Stimulated activated naive CD8-positive, alpha-beta T cell treated with anti-CD3 and anti-CD28 coated beads, Interleukin-15, Interleukin-2, amounts not matched to agents 100 U/mL and 50 U/mL, for 24 hours (primary cell): ENCODE data around the gene CFAP57.
"Not testable (repeated sequence)": the region's sequence is repeated elsewhere in the genome, so short reads cannot be mapped to it uniquely, and the experiment has no call there.

Experiments used
- ATAC-seq: fragments of 150-1000 bp; cut with Tn5 transposase; one replicate; pipeline ENCODE4 v1.10.0; 2021
- DNase-seq: peaks from one replicate; pipeline ENCODE4 v3.0.0; 2021

CFAP57 gene

DNA sequence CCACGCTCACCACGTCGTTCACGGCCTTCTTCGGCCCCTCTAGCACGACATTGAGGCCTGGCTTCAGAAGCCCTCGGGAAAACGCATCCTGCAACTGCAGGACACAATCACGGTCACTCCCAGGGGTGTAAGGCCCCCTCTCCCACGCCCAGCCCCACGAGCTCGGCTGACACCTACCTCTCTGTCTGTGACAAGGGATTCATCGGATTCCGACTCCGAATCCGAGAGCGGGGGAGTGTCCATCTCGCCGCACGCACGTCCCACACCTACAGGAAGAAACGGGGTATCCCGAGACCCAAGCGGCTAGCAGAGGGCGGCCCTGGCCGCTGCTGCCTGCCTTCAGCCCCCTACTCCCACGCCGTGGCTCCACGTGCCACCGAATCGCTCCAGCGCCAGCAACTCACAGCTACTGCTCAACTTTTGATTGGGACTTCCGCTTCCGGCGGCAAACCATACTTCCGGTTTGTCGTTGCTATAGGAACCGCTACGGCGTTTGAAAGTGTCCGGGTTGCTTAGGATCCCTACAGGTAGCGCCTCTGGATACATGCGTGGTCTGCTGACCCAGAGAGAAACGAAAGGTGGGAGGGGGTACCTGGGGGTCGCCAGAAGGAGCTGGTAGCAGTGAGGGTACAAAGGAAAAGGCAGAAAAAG, at the start of gene CFAP57, which contains the start of gene EBNA1BP2:
TSS of gene CFAP57 (plus strand) at position 455 of the 651 bp plus-strand sequence. CDS start 424 bp downstream, outside the sequence.
TSS of gene EBNA1BP2 (minus strand) at position 415 of the 651 bp plus-strand sequence. CDS start at position 243, 172 bp downstream.
- DNase-seq (peak; percentile 89), ATAC-seq (peak; percentile 91)

DNA sequence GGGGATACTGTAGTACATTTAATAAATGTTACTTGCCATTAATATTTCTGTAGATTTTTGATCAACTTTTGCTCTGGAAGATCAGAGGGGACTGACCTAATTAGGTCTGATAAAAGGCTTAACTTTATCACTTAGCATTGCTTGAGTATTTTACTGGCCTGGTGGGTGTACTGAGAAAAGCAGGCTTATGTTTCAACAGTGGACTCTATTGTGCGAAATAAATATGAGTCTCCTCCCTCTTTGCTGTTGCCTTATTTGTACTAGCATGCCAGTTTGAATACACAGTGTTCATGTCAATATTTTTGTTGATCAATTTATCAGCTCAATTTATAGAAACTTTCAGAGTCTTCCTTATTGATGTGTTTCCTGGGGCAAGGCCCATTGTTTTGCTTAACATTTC, 49.1 kb upstream of the CFAP57 start:
- DNase-seq, result no peak
- no peak for ATAC-seq

DNA sequence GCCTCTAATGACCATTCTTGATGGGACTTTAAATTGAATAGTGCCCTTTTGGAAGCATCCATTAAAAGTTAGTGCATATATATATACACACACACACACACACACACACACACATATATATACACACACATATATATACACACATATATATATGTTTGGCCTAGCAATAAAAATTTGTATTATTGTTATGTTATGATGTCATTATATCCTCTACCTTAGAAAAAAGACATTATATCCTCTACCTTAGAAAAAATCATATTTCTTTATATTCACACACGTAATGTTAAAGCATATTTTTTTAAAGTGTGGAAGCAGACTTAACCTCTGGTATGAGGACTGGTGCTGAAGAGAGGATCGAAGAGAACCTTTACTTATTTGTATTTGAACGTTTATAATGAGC, 43.3 kb upstream of the CFAP57 start:
- ATAC-seq (no peak), DNase-seq (no peak)

DNA sequence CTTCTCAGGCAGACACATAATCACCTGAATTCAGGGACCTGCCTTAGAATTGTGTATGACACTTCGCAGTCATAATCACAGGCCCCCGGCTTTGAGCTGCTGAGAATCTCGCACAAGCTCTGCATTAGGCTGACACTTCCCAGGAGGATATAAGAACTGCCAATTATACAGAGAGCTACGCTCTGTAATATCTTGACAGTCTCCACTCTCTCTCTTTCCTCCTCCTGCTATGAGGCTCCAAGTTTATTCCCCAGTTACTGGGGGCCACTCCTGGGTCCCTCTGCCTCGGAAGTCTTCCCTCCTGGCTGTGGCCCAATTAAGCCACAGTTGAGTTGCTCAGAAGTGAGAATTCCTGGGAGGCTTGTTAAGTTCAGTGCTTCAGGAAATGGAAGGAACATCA, 42.7 kb upstream of the CFAP57 start:
- DNase-seq (no peak), ATAC-seq (no peak)

DNA sequence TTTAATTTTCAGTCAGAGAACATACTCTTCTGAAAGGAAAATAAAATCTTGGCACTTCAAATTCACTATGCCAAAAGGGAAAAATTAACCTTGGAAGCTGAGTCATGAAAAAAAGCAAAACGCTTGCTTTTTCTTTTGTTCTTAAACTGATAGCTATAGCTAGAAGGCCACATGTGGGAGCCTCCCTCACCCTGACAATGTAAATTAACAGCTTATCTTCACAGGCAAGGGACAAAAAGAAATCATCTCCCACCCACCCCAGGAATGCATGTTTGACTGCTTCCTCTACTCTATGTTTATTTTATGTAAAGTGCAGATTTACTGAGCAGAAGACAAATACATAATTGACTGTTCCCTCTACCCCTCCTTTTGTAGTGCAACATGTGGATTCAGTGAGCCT, 38.1 kb upstream of the CFAP57 start:
- no peak for ATAC-seq
- DNase-seq, result no peak

DNA sequence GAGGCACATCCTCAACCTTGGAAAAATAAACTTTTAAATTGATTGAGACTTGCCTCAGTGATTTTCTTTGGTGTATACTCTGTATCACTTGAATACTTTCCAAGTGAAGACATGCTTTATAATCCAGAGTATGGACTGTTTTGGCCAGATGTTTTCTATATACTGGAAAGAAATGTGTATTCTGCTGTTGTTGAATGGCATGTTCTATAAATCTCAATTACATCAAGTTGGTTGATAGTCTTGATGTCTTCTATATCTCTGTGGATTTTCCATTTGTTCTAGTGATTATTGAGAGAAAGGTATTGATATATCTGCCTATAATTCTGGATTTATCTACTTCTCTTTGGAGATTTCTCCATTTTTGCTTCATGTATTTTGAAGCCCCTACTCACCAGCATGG, 37.5 kb upstream of the CFAP57 start:
- no peak for ATAC-seq

DNA sequence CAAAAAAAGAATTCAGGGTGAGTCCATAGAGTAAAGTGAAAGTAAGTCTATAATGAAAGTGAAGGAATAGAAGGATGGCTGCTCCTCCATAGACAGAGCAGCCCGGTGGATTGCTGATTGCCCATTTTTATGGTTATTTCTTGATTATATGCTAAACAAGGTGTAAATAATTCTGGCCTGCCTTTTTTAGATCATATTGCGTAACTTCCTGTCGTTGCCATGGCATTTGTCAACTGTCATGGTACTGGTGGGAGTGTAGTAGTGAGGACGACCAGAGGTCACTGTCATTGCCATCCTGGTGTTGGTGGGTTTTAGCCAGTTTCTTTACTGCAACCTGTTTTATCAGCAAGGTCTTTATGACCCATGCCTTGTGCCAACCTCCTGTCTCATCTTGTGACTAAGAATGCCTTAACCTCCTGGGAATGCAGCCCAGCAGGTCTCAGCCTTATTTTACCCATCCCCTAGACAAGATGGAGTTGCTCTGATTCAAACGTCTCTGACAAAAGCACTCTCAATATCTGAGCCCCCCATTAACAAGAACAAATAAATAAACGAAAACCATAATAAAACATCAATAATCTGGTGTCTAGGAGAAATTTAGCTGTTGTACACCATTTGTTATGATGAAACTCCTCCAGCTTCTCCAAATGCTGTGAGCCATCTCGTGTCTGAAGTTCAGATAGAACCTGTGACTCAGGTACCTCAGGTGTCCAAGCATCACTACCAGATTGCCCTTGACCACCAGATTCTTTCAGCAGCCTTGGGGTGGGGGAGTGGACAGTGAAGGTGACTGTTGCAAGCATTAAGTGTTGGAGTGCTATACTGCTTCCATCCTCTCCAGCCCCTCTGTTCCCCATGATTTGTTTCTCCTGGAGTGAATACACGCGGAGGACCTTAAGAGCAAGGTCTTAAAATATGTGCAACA, 36.0 kb upstream of the CFAP57 start:
- DNase-seq (no peak), ATAC-seq (no peak)

More for the DNA sequence above, 37.5 kb upstream of the CFAP57 start:
- no peak for DNase-seq

DNA sequence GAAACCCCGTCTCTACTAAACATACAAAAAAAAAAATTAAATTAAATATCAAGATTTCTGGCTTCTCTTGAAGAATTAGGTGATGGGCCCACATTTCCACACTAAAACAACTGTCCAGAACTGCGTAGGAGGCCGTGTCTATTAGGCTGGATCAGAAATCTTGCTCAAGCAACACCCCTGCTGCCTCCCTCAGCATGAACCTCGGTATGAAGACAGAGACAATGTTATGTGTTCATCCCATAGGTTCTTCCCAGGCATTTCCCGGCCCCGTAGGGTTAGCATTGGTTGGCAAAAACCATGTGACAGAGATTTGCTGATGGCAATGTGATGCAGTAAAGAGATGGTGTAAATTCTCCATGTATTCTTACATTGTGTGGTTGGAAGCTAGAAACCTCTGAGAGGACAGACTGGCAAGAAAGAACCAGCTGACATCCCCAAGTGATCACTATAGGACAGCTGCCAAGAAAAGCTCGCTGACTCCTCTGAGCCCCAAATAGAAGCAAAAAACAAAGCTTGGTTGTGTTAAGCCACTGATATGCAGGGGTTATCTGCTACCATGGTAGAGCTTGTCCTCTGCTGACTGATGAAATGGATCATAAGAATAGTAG, 34.6 kb upstream of the CFAP57 start:
- DNase-seq (no peak), ATAC-seq (no peak)

DNA sequence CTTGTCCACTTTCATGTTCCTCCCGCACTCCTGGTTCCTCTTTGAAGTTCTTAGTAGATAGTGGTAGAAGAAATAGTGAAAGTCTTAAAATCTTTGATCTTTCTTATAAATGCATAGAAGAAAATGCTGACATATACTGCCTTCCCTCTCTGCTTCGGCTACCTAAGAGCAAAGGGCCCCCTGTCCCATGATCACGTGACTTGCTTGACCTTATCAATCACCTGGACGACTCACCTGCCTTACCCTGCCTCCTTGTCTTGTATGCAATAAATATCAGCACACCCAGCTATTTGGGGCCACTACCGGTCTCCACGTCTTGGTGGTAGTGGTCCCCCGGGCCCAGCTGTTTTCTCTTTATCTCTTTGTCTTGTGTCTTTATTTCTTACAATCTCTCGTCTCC, 32.8 kb upstream of the CFAP57 start:
- DNase-seq, ATAC-seq: not testable (repeated sequence)

DNA sequence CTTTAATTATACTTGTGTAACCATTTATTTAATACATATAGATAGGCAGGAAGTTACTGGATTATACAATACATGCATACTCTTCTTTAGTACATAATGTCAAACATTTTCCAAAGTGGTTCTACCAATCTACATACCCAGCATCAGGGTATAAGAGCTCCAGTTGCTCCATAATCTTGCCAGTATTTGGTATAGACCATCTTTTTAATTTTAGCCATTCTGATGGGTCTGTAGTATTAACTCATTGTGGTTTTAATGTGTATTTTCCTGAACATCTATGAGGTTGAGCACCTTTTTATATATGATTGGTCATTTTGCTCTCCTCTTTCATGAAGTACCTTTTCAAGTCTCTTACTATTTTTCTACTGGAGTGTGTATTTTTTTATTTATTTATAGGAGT, 32.1 kb upstream of the CFAP57 start:
- ATAC-seq (no peak), DNase-seq (no peak)

DNA sequence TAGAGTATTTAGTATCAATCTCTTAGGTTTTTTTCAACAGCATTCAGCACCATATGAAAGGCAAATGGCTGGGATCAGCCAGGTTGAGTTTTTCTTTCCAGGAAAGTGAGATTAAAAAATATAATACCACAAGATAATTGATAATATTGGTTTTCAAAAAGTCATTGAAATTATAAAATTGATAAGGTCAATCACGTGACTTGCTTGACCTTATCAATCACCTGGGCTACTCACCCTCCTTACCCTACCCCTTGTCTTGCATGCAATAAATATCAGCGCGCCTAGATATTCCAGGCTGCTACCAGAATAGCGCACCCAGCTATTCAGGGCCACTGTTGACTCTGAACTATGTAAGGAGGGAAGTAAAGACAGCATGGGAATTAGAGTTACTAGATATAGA, 31.5 kb upstream of the CFAP57 start:
- no peak for ATAC-seq
- no peak for DNase-seq

DNA sequence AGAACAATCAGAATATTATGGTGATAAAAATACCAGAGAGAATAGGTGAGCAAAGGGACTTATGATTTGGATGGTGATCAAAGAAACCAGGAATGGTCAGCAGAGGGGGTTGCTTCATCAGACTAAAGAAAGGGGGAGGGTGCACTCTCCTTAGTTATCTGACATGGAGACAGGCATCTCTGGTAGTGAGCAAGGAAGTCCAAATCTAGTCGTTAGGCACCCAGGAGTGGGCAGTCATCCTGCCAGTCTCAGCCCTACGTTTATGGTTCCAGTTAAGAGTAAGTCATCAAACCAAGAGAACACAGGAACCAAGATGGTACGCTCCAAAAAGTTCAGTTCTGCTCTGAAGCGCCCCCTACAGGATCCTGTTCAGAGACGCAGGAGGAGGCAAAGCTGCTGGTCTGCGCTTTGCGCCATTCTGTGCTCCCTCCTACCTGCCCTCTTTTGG, 28.7 kb upstream of the CFAP57 start:
- ATAC-seq (no peak), DNase-seq (peak; percentile 29)

DNA sequence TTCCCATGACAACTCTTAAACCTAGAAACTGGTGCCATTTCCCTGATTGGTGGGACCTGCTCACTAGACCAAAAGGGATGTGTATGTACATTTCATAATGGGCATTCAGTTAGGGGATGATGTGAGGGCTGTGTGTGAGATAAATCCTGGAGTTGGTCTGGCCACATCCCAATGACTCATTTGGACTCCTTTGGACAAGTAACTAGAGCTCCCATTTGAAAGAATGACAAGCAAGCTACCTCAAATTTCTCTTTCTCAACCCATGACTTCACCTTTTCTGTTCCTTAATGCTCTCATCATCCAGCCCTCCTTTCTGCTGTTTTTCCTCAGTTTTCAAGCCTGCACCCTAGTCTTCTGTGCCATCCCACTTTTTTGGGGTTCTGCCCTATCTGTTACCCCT, 27.9 kb upstream of the CFAP57 start:
- no peak for DNase-seq
- no peak for ATAC-seq

DNA sequence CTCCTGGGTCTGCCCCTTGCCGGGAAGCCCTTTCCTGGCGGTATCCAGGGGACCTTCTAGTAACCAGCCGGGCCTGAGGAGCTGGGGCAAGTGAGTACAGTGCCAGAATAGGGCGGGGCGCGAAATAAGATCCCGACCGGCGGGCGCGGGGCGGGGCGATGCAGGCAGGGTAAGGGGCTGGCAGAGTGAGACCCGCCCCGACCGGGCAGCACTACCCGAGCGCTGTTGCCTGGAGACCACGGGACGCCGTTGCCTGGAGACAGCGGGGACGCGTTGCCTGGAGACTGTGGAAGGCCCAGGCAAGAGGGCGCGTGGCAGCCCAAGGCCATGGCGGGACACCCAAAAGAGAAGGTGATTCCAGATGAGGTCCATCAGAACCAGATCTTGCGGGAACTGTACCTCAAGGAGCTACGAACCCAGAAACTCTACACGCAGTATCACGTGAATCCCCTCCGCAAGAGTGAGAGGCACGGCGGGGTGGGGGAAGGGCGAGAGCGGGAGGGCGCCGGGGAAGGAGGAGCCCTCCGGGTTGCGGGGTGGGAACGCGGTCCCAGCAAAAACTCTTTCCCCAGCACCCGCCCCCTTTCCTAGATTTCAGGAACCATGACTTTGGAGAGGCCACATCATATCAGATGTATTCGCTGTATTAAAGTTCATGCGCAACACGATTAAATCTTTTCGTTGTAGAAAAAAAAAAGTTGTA, 24.4 kb upstream of the CFAP57 start:
- DNase-seq, result peak; percentile 55
- peak; percentile 73 for ATAC-seq

DNA sequence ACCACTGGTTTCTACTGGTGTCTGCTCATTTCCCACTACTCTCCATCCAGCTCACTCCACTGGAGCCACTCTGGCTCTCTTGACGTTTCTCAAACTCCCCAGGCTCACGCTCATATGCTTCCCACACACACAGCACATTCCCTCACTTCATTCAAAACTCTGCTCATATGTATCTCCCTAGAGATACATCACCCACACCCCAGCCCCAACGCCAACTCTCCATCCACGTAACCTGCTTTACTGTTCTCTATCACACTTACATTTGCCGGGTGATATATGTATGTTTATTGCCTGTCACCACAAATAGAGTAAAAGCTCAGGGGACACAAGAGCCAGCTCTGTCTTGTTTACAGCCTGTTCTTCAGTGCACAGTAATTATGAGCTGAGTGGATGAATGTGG, 22.2 kb upstream of the CFAP57 start:
- DNase-seq, result no peak
- no peak for ATAC-seq

DNA sequence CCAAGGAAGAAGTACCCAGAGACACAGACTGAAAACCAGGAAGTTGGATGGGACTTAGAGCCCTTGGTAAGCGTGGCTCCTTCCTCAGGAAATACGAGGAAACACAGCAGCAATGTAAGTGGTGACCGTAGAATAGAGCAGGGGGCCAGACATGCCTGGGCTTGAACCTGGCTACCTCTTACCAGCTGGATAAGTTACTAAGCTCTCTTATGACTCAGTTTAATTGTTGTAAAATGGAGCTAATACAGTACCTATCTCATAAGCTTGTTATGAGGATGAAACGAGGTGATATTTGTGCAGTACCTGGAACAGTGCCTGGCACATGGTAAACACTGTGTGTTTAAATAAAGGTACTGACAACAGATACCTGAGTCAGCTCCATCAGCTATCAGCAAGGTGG, 19.3 kb upstream of the CFAP57 start:
- ATAC-seq, result no peak
- no peak for DNase-seq

DNA sequence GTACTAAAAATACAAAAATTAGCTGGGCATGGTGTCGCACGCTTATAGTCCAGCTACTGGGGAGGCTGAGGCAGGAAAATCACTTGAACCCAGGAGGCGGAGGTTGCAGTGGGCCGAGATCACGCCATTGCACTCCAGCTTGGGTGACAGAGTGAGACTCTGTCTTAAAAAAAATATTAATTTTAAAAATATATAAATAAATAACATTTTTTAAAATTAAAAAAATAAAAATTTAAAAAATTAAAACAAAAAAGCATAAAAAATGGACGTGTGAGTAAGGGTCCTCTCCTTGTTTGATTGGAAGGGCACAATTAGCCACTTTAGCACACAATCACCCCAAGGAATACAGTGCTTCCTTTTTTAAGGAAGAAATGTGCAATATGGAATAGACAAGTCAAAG, 18.7 kb upstream of the CFAP57 start:
- no peak for DNase-seq

DNA sequence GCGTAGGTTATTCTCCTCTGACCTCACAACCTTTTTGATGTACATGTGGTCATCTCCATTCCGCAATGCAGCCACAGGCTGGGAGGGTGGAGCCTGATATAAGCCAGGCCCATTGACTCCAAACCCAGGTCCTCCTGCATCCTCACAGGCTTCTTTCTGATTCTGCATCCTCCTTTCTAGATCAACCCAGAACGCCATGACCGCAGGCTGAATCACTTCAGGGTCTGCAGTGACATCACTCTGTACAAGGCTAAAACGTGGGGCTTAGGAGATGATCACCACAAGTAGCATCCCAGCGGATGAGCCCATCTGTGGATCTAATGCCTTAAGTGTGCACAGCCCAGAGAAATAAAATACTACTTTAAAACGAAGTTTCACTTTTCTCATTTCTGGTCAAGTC, 16.1 kb upstream of the CFAP57 start:
- ATAC-seq, result no peak
- no peak for DNase-seq

More for the DNA sequence above, 18.7 kb upstream of the CFAP57 start:
- no peak for ATAC-seq

DNA sequence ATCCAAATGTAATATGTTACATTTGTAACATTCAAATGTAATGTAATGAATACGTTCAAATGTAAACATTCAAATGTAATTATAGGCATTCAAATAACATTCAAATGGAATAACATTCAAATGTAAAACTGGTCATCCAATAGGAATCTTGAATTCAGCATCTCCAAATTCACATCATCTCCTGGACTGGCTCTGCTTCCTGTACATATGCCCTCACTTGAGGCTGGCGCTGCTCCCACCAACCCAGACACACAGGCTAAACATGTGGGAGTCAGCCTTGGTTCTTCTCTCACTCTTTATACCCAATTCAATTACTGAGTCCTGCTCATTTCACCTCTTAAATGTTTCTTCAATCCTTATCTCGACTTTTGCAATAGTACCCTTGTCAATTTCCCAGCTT, 7.0 kb upstream of the CFAP57 start:
- no peak for DNase-seq
- ATAC-seq, result no peak

DNA sequence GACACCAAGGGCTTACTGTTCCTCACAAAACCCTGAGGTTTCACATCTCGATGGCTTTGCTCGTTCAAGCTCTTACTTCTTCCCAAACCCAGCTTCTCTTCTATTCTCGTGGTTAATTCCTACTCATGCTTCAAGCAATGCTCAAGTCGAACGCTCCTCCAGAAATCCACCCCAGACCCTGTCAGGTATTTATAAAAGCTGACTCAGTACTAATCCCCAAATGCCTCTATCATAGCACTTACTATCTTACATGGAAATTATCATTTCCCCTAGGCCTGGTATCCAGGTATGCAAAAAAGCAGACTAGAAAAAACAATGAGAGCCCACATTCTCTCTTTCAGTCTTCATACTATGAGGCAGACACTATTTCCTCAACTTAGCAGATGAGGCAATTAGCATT, 6.4 kb upstream of the CFAP57 start:
- ATAC-seq (no peak), DNase-seq (no peak)

DNA sequence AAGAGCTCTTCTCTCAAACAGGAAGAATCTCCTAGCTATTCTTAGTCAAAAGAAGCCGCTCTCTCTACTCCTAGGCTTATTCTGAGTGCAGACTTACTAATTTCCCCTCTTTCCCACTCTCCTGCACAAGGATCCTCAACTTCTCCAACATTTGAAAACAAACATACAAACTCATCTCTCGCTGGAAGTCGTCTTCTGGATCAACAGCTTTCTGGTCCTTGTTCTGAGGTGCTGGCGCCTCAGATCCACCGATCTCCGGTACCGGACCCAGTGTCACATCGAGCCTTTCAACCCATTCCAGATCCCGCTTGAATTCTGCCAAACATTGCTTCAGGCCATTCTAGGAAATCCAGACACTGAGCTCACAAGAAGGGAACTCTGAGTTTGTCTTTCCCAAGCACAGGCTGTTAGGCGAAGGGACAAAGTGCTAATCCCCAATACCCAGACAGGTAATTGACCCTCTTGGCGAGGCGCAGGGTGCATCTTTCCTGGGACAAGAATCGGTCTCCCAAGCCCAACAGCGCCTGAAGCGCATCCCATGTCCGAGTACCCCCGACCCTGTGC, 736 bp upstream of the CFAP57 start:
- no peak for DNase-seq
- ATAC-seq, result no peak

DNA sequence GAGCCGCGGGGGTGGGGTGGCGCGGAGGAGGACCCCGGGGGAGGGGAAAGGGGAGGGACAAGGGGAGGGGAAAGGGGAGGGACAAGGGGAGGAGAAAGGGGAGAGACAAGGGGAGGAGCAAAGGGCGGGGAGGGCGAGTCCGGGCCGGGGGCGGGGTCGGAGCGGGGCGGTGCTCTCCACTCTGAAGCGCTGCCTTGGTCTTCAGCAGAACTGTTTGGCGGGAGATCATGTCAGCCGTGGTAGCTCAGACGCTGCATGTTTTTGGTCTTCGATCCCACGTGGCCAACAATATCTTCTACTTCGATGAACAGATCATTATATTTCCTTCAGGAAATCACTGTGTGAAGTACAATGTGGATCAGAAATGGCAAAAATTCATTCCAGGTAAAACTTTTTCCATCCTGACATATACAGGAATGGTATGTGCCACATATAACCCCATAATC, 420 bp downstream of the CFAP57 start:
- DNase-seq, result peak; percentile 87
- peak; percentile 81 for ATAC-seq
